GM19468 (cell line): ENCODE measurements around the gene UST.

Experiments used
- ATAC-seq: cut with Tn5 transposase; IDR thresholded peaks from one replicate; pipeline ENCODE4 v1.9.1; 2021; ENCODE audit warnings: mild to moderate bottlenecking, moderate library complexity, moderate number of reproducible peaks; ENCODE audit not compliant: unreplicated experiment; ENCODE audit errors: extremely low read depth

The UST gene

DNA sequence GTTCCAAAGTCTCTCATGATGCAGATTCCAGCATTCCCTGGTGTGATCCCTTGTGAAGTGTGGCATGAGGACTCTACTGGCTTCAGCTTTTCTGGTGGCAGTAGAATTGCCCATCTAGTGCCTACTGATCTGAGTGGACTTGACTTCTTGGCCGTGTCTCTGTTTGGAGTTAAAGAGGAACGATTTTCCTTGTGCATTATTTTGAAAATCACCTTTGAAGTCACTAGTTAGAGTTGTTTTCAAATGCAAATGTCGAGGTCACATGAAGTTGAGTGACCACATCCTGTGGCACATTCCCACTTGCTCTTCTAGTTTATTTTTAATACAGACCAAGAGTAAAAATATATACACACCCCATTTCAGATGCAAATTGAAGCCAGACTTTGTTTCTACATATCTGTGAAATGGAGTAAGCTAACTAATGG is 300.0 kb downstream of the UST start:
- peak; percentile 57 for ATAC-seq

DNA sequence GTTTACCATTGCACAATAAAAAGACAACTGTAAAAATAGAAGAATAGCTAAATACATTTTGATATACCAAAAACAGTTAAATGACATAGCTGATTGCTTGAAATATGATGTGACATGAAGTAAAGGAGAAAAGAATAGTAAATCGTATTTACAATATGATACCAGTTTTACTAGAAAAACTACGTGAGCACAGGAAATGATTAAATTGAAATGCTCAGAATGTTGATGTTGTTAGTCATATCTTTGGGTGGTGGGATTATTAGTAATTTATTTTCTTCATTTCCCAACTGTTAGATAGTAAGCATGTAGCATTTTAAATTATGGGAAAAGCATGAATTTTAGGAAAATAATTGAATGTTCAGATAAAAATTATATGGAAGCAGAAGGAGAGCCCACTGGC is 302.4 kb downstream of the UST start:
- no peak for ATAC-seq

DNA sequence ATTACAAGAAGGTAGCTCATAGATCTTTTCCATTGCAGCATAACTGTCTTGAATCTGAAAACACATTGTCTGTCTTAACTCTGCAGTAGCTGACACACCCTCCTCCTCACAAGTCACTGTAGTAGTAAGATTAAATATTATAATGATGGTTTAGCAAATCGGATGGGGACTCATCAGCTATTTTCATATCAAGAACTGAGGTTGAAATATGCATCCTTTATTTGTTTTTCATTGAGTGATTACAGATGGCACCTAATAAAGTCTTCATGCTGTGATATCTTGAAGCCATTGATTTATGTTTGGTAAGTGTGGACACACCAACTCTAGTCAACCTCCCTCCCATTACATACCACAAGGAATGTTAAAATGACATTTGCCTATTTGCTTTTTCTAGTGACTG is 303.3 kb downstream of the UST start:
- ATAC-seq = no peak

DNA sequence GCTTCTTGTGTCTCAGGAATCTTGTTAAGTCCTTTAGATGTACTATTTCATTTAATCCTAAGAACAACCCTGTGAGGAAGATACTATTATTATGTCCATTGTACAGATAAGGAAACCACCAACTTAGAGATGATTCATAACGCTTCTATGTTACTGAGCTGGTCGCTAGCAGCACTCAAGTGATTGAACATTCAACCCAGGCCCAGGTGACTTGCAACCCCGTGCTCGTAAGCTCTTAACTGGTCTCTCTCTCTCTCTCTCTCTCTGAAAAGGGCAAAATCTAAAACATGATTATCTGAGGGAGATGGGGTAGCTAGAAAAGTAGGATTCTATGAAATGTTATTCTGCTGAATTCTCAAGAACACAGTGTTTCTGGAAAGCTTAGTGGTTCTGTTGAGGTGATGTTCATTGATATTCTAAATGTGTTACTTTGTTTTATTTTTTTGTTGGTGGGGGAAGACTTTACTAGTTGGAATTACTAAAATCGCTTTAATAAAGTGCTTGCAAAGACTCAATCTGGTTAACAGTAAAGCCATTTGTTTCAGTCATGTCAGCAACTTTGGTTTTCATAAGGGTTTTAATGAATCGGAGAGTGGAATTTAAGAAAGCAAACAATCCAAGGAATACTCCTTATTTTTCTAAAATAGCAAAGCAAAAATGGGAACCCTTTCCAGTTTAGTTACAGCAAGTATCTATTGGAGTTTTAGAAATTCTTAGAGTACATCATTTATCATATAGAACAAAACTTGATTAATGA is 305.7 kb downstream of the UST start:
- no peak for ATAC-seq

DNA sequence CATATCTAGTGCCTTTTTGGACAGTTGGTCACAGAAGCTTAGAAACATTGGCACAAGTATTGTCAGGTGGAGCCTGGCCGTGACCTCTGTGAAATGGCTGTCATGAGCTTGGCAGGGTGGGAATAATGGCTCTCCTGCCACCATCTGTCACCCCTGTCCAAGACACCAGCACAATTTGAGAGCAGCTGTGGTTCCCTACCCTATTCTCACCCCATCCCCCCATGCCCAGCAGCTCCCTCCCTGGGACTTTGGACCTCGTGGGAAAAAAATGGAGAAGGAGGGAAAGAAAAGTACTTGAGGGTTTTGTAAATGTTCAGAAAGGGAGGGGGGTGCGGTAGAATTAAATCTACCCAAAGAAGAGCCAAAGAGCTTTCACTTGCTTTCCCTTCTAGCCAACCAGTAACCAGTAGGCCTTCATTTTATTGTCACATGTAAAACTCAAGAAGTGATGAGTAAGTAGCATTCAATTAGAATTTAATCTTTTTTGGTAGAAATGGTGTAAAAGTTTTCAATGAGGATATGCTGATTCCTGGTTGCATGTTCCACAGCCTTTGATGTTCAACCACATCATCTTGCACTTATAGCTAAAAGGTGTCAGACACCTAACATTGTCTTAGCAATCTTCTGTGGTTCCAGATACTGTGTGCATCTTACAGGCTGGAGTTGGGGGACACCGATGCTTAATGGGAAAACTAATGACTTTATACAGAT is 307.2 kb downstream of the UST start:
- ATAC-seq = no peak

DNA sequence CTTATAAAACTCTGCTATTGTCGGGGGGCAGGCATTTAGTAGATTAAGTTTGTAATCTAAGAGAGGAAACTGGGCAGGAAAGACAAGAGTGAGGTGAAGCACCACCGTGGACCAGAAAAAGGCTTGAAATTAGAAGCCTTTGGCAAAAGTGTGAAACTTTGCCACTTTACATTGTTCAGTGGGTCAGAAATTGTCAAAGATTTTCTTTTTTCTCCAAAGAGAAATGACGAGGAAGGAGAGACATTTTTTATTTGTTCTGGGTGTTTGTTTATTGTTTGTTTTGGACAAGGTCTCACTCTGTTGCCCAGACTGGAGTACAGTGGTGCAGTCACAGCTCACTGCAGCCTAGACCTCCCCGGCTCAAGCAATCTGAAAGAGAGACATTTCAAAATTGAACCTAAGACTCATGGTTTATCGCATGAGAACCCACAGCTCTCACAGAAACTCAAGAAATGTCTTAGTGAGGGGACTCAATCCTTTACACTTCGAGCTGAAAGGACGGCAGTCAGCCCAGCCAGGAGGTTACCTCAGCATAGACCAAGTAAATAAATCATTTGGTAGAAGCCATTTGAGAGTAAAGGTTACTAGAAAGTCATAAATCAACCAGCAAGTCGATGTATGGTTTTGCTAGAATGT is 307.8 kb downstream of the UST start:
- ATAC-seq = peak; percentile 39

DNA sequence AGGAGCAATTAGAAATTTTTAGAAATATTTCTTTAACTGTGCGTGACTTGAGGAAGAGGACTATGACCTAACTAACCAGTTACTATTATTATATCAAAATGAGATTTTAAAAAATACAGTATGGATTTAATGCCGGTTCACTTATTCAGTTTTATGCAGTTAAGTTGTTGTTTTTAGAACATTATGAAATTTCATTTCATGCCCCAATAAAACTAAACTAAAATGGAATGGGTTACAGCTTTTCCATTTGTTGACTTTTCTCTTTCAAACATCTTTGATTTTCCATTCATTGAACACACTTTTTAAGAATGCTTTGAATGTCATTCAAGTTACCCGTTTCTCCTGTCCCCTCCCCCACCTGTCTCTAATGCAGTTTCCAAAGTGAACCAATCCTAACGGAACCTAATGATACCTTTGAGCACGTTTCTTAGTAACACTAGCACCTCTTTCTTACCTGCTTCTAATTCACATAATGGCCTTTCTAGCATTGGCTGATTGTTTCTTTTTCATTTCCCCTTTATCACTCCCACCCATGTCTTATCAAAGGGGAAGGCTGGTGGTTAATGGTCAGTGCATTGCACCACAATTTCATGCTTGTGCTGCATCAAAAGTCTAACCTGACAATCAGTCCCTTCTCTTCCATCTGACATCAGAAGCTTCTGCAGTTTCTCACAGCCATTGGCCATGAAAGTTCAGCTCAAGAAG is 308.5 kb downstream of the UST start:
- no peak for ATAC-seq

DNA sequence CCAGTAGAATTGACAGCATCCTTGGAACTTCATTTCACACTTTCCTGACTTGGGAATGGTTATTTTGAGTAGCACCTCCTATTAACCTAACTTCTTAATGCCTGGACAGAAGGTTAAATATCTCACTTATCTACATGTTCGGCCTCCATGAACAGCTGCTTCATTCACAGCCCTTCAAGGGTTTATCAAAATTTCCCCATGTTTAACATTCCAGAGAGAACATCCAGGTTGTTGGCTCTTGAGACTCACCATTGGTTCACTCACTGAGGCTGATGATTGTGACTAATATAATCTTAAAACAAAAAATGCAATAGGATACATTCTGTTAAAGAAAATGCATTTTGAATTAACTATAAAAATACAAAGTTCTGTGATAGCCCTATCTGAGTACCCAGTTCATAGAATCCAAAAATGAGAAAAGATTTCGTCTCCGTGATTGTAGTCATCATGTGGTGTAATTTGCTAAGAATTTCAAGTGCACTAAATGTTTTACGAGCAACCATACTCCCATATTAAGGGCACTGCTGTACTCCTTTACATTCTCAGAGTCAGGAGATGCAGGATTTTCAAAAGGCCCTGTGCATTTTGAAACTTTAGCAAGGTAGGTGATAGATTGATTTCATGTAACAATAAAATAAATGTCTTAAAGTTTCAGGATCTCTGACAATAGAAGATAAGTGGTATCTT is 310.1 kb downstream of the UST start:
- no peak for ATAC-seq

DNA sequence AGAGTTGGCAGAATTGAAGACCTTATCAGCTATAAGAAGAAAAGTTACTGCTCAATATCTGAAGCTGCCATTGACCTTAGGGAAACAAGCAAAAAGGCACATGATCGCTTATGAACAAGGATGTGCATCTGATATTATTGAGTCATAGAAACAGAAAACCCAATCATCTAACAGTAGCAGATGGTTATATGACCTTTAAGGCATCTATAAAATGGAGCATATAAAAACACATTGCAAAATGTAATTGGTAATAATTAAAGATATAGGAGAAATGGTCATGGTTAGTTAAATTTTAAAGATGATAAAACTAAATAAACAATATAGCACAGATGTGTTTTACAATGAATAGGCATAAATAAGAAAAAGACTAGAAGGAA is 310.6 kb downstream of the UST start:
- ATAC-seq = no peak

DNA sequence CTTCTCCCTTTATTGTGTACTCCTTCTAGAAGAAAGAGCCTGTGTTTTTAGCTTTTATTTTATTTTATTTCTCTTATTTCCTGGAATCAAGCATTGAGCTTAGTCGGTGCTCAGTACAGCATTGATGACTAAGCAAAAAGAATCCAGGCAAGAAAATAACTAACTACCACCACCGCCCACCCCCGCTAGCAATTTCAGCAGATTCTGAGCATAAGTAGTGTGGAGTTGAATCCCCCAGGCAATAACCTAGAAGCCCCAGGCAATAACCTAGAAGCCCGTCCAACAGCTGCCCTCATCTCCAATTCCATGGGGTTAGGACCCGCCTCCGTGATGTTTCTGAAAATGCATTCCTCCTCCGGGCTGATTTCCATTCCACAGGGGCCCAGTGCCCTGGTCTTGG is 312.7 kb downstream of the UST start:
- ATAC-seq = no peak

DNA sequence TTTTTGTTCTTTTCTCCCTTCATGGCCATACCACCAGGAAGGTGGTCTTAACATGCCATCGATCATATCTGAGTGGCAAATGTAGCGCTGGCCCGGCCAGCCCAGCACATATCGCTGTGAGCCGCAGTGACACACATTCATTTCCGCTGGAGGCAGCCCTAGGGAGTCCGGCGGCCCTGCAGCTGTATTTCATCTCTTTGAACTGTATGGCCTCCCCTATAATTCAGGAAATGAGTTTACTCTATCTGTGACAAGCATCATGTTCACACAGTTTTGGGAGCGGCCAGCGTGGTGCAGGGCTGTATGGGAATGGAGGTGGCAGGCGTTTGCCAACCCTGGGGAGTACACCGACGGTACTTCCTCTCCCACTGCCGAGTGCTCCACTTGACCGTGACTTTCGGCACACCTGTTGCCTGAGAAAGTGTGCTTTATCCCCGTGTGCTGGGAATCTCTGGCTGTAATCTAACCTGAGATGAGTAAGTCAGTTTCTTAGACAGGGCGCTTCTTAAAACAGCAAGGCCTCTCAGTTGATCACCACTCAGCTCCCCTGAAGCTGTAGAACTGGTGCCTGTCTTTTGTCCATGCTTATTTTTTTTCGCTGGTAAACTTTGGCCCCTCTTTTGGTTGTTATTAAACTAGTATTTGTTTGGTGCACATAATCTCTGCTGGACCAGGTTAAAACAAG is 313.6 kb downstream of the UST start:
- ATAC-seq = peak; percentile 61

DNA sequence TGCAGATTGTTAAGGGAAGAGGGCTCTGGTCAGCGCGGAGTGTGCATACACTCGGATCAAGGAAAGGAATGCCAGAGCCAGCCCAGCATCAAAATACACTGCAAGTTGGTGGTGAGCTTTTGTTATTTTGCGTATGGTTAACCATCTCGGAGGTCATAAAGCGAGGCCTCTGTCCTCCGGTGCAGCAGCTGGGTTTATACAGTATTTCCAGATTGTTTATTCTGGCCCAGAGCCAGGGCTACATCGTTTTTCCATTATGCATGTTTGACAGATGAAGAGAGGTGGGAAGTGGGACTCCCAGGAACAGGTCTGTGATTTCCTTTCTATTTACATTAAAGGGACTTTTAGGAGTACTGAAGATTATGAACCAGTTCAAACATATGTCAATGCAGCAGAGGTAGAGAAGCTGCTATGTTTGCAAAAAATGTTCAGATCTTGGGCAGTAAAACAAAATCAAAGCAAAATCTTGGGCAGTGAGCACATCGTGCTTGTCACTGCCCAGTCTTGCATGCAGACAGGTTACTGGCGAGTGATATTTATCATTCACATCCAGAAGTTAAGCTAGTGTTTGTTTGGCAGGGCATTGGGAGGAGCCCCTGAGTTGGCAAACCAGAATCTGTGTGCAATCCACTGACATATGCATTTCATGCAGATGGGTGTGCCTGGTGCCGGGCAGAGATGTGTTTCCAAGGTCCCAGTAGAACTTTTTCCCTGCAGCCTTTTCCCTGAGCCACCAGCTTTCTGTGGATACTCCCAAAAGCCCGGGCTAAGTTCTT is 314.3 kb downstream of the UST start:
- ATAC-seq = no peak

DNA sequence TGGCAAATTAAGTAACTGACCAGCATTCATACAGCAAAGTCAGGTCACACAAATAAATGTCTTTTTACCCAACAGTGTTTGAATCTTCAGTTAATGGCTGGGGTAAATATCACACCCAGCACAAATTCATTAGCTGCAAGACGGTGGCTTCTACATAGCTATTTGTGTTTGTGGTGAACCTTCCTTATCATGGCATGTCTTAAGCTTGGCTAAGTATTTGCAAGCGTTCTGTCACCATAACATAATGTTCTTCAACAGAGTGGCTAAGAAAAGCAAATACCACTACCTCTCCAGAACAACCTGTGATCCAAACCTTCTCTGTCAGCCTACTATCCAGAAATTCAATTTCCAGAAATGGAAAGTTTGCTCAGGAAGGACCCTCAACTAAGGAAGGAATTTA is 315.1 kb downstream of the UST start:
- ATAC-seq = no peak

DNA sequence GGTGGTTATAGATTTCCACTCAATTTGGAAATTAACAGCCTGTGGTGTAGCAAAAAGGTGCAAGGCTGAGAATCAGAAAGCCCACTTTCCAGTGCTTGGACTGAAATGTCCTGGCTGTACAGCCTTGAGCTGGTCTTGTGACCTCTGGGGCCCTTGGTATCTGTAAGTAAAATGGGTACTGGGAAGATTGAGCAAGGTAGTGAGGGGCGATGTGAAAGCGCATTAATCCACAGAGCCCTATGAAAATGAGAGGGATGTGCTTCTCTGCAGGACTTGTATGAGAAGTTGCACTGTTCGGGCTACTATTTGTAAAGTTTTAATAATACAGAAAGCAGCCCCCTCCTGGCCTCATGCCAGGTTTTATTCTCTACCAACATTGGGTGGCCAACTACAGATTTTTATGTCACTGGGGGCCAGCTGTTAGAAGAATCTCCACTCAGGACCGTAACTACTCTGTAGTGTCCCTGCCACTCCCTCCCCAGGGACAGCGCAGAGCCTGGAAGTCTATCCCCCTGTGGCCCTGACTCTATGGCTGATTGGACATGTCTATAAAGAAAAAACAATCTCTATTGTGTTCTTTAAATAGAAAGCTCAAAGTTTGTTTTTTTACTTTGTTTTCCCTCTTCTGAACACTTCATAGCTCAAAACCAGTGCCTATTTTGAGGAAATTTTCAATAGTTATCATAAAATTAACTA is 316.0 kb downstream of the UST start:
- no peak for ATAC-seq

DNA sequence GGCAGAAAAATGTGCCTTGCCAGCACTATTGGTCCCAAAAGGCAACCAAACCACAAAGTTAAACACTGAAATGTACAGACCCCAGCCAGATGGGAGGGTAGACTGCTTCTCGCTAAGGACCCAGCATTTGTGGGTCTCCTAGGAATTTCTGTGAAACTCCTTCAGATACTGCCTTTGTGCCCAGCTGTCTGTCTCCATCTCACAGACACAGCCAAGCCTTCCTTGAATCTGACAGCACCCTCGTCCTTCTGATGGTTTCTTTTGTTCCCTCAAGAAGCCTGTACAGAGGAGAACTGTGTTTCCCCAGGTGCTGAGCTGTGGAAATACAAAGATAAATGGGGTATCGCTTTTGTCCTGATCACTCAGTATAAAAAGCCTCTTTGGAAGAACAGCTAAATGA is 316.6 kb downstream of the UST start:
- ATAC-seq = no peak

DNA sequence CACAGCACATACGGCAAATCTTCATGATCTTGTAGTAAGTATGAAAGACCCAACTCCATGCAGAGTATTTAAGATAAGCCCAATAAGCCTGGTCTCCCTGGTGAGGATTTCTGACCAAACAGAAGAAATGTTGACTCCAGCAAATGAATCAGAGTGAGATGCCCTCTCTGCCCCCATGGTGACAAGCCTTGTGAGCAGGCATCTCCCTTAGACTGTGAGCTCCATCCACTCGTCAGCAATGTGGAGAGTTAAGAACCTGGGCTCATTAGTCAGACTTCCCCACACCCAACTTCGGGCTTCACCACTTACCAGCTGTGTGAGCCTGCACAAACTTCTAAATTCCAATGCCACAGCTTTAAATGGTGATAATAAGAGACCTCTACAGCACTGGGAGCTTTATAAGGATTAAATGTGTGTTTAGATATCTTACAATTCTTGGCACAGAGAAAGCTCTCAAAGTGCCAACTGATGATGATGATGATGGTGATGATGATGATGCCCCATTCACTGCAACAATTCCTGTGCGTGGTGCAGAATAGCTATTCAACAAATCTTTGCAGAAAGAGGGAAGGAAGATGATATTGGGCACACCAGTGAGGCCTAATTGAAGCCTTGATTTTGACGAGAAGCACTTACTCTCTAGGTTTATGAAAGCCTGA is 317.3 kb downstream of the UST start:
- no peak for ATAC-seq

DNA sequence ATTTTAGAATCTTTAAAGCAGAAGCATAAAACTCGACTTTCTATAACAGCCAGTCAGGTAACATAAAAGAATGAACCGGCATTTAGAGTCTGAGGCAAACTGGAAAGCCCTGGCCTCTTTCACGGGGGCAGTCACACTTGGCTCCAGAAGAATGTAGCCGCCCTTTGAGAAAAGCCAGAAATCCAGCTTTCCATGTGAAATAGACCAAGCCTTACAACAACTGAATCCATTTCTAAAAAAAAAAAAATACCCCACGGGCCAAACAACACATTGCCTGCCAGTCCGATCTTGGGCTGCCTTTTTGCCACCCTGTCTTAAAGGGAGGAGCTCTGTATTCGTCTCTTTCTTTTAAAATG is 317.8 kb downstream of the UST start:
- ATAC-seq = no peak

DNA sequence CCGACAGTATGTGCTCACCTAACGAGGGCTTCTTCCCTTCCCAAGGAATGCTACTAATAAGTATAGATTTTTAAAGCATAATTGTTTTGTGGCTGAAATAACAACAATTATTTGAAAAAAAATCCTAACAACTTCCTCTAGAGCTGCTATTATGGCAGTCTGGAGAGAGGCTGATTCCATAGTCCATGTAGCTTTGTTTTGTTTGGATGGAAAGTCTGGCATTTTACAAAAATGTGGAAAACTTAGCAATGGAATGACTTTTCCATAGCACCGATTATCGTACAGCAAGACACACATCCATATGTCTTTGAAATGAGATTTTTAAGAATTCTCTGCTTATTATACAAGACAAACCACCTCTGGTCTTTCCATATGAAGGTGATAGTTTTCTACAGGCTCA is 318.3 kb downstream of the UST start:
- no peak for ATAC-seq
